HG03060 (cell line): ENCODE results near the gene HORMAD2.
"Not testable (repeated sequence)": the region's sequence is repeated elsewhere in the genome, so short reads cannot be mapped to it uniquely, and the experiment has no call there.

Source experiments
- ATAC-seq: cut with Tn5 transposase; IDR thresholded peaks from one replicate; pipeline ENCODE4 v1.9.1; 2021; ENCODE audit warnings: low read depth, moderate number of reproducible peaks; ENCODE audit not compliant: unreplicated experiment

Gene HORMAD2

DNA sequence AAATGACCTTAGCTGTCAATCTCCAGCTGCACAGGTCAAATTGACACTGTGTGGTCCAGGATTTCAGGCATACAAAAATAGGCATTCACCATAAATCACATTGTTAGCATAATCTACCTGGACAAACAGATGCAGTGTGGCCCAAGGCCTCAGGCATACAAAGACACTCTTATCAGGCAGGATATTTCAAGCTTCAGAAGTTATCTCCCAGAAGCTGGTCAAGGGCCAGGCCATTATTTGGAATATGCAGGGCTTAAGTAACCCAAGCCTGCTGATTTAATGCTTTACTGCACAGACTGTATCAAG lies 25.5 kb upstream of the HORMAD2 start:
- ATAC-seq = no peak

DNA sequence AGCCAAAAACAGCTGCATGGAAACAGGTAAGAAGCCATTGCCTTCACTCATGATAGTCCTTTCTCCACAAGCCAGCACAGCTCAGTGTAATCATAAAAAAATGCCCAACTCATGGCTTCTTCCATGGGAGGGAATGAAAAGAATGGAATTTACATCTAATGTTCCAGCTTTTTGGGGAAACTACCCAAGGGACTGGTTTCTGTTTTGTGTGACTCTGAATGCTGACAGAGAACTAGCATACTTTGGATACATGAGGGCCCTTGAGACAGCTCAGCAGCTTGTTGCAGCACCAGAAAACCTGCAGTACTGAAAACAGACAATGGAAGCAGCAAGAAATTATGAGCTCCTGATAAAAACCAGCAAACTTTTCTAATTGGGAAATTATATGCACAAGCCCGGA lies 24.2 kb upstream of the HORMAD2 start:
- ATAC-seq = no peak

DNA sequence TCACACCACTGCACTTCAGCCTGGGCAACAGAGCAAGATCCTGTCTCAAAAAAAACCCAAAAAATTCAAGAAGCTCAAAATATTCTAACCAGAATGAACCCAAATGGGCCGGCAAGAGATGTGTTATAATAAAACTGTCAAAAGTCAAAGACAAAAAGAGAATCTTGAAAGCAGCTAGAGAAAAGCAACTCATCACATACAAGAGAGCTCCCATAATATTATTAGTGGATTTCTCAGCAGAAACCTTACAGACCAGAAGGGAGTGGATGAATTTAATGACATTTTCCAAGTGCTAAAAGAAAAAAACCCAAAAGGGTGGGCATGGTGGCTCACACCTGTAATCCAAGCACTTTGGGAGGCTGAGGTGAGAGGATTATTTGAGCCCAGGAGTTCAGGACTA lies 22.9 kb upstream of the HORMAD2 start:
- ATAC-seq = no peak

DNA sequence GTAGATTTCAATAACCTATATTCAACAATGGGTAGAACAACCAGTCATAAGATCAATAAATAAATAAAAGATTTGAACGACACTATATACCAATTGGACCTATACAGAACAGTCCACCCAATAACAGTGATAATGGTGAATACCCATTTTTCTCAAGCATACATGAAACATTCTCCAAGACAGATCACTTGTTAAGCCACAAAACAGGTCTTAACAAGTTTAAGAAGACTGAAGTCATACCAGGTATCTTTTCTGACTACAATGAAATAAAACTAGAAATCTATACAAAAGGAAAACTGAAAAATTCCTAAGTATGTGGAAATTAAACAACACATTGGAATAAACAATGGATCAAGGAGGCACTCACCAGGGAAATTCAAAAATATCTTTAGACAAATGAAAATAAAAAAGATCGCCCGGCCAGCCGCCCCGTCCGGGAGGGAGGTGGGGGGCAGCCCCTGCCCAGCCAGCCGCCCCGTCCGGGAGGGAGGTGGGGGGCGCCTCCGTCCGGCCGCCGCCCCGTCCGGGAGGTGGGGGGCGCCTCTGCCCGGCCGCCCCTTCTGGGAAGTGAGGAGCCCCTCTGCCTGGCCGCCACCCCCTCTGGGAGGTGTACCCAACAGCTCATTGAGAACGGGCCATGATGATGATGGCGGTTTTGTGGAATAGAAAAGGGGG lies 20.8 kb upstream of the HORMAD2 start:
- ATAC-seq = not testable (repeated sequence)

DNA sequence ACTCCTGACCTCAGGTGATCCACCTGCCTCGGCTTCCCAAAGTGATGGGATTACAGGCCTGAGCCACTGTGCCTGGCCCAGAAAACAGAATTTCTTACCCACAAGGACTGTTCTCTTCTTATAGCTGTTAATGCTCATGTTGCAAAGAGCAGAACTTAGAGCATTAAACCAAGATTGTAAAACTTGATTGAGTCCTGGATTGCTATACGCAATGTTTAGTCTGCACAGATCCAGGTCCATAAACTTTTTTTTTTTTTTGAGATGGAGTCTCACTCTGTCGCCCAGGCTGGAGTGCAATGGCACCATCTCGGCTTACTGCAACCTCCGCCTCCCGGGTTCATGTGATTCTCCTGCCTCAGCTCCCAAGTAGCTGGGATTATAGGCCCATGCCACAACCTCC lies 19.2 kb upstream of the HORMAD2 start:
- not testable (repeated sequence) for ATAC-seq

DNA sequence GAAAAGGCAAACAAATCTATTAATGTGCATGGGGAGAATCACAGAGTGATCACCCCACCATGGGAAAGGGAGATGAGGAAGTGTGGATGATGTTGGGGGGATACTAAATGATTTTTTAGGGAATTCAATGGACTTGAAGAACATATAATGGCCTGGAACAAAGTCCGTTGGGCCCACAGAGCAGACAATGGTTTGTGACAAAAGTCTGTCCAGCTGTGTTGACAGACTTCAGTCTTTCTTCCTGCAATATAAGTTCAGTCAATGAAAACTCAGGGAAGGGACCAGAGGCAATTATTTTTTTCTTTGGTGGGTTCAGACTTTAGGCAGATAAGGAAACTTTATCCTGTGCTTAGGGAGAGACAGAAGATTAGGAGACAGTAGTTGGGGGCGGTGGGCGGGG lies 18.0 kb upstream of the HORMAD2 start:
- ATAC-seq = no peak

DNA sequence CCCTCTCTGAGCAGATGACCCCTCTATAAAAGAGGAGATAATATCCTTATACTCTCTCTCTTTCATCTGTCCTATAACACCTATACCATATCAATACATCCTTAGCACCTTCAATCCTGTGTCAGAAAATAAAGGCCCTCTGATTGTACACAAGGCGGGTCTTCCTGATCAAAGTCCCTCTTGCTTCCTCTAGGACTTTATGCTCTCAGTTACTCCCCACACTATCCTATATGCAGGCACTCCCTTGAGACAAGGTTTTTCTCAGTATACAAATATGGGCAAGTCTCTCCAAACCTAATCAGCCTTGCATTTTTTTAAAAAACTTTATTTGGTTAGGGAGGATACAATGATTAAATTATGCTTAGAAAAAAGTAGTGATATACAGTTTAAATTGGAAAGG lies 17.3 kb upstream of the HORMAD2 start:
- ATAC-seq = no peak

DNA sequence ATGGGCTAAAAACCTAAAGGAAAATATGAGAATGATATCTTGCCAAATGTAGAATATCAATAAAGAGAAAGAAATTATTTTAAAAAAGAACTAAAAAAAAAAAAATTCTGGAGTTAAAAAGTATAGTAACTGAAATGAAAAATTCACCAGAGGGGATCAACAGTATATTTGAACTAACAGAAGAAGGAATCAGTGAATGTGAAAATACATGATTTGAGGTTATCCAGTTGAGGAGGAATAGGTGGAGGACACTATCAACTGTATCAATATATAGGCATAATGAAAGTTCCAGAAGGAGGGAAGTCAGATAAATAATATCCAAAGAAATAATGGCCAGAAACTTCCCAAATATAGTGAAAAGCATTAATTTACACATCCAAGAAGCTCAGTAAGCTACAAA lies 16.1 kb upstream of the HORMAD2 start:
- no peak for ATAC-seq

DNA sequence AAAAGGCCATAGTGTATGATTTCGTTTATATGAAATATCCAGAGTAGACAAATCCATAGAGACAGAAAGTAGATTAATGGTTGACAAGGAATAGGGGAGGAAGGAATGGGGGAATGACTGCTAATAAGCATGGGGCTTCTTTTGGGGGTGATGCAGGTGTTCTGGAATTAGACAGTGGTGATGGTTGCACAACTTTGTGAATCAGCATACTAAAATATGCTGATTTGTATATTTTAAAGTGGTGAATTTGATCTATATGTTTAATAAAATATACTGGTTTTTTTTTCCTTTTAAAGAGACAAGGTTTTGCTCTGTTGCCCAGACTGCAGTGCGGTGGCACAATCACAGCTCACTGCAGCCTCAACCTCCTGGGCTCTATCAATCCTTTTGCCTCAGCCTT lies 6.5 kb upstream of the HORMAD2 start:
- no peak for ATAC-seq

DNA sequence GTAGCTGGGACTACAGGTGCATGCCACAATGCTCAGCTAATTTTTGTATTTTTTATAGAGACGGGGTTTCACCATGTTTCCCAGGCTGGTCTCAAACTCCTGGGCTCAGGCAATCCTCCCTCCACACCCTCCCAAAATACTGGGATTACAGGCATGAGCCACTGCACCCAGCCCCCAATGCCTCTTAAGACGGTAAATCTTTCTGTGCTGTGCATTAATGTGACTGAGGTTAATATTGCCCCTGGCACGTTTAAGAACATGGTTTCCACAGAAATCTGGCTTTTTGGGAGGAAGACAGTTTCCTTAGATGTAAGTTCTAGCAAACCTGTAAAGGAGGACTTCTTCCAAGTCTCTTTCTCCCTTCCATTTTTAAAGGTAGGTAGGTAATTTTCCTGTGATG lies 6.1 kb upstream of the HORMAD2 start:
- ATAC-seq = no peak

DNA sequence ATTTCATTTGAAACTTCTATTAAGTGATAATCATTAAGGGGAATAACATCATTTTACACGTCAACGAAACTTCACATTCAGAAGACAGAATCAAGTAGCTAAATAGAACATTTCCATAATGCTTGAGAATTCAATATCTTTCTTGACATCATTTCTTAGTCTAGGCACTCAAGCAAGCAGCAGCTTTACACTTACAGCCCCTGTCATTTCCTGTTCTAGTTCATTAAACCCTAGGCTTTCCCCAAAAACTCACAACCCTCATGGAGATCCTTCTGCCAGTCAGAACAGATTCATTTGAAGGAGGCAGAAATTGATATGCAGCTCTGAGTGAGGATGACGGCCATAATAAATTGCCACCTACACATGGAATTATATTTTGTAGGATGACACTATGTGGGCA lies 5.3 kb upstream of the HORMAD2 start:
- no peak for ATAC-seq

DNA sequence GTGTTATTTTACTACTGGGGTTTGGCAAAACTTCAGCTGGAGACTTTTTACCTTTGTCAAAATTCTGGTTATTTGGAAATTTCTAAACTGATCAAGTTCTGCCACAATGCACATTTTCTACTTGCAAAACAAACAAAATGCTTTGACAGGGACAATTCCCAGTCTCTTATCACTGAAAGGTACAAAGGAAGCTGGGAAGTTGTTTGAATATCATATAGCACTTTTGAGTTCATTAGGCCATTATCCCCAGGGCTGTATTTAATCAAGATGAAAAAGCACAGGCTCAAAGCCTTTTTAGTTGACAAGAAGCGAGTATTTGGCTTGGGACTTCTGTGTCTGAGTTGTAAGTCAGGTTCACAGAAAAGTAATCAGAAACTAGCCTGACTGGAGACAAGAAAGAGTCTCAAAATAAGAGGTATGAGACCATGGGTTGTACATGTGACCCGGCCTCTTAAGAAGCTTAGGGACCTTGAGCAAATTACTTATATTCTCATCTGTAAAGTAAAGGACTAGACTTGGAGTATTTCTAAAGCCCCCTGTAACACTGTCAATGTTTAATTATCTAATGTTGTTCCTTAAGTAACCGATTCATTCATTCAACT lies 2.9 kb upstream of the HORMAD2 start:
- no peak for ATAC-seq

DNA sequence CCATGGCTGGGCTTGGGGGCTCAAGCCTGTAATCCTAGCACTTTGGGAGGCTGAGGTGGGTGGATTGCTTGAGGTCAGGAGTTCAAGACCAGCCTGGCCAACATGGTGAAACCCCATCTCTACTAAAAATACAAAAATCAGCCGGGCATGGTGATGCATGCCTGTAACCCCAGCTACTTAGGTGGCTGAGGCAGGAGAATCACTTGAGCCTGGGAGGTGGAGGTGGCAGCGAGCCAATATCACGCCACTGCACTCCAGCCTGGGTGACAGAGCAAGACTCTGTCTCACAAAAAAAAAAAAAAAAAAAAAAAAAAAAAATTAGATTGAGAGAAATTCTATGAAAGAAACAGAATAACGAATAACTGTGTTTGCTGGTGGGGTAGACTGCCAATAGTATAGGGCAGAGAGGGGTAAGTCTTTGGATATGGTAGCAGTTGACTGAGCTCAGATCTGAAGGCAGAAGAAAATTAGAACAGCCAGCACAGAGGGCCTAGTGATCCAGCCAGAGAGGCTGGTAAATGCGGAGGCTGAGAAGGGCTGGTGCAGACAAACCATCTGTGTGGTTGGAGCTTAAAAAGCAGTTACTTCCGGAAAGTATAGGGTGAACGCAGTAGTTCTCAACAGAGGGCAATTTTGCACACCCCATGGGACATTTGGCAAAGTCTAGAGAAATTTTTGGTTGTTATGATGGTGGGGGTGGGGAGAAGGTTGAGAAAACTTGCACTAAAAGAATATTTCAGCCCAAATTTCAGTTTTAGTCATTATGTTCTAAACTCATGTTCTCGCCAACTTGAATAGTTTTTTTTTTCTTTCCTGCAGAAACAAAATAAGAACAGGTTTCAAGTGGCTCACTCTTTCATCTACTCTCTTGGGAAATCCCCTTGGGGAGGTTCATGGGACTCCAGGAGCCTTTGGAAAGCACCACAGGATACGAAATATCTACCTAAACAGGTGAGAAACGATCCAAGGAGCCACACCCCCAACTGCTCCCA lies 1.6 kb upstream of the HORMAD2 start:
- ATAC-seq = no peak

DNA sequence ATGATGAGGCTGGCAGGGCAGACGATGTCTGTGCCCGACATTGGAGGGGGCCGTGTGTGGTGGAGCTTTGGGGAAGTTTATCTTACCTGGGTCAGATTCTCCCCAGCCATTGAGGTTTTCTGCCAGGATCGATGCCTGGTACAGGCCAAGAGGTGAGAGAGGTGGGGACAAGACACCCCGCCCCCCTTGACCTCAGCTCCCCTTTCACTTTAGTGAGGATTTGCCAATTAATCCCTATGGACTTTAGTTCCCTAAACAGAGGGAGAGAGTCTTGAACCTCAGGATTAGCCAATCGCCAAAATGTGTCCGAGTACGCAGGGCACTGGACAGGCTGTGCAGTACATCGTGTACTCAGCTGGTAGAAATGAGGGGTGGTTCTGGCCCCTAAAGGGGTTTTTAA lies 541 bp downstream of the HORMAD2 start:
- no peak for ATAC-seq

DNA sequence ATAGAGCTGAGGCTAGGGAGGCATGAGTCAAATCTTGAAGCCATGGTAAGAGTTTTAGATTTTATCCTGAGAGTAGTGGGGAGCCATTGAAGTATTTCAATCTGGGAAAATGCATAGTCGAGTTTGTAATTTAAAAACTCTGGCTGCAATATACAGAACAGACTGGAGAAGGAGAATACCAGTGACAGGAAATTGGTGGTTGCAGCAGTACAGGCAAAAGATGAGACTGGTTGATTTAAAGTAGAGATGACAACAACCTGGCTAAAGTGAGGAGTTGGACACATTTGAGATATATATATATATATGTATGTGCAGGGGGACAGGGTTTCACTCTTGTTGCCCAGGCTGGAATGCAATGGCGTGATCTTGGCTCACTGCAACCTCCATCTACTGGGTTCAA lies 6.2 kb downstream of the HORMAD2 start:
- no peak for ATAC-seq

DNA sequence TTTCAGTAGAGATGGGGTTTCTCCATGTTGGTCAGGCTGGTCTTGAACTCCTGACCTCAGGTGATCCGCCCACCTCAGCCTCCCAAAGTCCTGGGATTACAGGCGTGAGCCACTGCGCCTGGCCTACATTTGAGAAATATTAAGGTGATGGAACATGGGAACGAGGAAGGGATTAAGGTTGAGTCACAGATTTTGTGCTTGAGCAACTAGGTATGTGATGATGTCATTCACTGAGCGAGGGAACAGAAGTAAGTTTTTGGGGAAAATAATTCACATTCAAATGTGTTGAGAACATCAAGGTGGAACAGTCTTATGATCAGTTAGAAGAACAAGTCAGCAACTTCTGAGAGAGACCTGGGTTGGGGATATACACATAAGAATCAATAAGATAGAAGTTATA lies 6.8 kb downstream of the HORMAD2 start:
- not testable (repeated sequence) for ATAC-seq

DNA sequence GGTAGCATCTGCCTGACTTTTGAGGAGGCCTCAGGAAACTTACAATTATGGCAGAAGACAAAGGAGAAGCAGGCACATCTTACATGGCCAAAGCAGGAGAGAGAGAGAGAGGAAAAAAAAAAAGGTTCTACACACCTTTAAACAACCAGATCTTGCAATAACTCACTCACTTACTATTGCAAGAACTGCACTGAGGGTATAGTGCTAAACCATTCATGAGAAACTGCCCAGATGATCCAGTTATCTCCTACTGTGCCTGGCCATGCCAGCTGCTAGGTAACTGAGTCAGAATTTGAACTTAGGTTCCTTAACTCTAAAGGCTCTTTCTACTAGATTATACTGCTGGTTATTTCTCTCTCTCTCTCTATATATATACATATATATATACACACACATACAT lies 7.3 kb downstream of the HORMAD2 start:
- ATAC-seq = no peak

DNA sequence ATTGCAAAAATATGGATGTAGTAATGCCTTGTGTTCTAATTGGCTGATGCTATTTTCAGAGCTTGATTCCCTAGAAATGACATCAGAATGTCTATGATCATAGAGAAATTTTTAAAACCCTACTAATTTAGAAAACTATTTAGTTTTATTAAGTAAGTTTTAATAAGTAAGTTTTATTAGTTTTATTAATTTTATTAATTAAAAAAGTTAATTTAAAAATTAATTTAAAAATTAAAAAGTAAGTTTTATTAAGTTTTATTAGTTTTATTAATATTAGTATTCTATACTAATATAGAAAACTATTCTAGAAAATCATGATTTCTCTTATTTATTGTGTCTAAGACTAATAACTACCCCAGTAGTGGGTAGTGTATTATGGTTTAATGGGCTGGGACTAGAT lies 8.2 kb downstream of the HORMAD2 start:
- ATAC-seq = no peak

DNA sequence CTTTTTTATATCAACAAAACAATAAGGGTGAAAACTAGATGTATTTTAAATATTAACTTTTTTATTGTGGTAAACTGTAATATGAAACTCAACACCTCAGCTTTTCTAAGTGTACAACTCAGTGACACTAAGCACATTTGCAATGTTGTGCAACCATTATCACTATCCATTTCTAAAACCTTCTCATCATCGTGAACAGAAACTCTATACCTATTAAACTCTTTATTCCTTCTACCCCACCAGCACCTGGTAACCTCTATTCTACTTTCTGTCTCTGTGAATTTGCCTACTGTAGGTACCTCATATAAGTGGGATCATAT lies 9.4 kb downstream of the HORMAD2 start:
- no peak for ATAC-seq

DNA sequence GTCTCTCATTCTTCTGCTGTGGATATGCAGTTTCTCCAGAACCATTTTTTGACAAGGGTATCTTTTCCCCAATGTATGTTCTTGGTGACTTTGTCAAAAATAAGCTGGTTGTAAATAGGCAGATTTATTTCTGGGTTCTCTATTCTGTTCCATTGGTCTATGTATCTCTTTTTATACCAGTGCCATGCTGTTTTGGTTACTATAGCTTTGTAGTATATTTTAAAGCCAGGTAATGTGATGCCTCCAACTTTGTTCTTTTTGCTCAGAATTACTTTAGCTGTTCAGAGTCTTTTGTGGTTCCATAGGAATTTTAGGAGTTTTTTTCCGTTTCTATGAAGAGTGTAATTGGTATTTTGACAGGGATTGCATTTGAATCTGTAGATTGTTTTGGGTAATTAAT lies 12.4 kb downstream of the HORMAD2 start:
- no peak for ATAC-seq

DNA sequence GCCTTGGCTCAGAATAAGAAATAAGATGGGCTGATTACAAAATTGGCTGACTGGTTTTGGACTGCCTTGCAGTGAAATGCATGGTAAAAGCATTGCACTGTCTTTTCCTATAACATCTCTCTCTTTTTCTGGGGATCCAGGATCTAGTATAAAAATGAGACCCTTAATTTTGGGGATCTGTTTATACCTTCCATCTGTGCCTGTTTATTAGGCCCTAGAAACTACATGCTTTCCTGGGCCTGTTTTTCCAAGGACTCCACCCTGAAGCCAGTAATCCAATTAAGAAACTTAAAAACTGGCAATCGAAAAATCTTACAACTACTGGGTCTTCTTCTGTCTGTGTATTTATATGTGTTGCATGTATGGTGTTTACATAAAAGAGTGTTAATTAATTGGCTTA lies 14.5 kb downstream of the HORMAD2 start:
- ATAC-seq = no peak

DNA sequence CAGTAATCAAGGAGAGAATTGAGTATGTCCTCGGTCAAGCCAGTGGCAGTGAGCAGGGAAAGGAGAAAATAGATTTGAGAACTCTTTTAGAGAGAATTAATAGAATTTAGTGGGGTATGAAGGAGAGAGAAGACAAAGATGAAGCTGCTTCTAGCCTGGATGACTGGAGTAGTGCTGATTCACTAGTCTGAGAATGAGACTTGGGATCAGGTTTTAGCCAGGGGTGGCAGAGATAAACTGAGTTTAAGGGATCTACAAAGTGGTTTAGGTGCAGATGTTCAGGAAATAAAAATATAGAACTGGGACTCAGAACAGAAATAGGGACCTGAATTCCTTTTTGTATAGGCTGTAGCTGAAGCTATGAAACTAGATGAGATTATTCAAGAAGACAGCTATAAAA lies 17.6 kb downstream of the HORMAD2 start:
- no peak for ATAC-seq
